ENCODE results near the gene KHSRP. TPM values are rescaled to one million over a fixed set of nuclear protein-coding genes. Genes with fewer than 3 reads are reported as not detected.

Gene KHSRP
- total and polyA plus RNA-seq, 2 of the 4 experiments (the other 2 are of a cell fraction): 31.9 to 93.7 TPM

DNA sequence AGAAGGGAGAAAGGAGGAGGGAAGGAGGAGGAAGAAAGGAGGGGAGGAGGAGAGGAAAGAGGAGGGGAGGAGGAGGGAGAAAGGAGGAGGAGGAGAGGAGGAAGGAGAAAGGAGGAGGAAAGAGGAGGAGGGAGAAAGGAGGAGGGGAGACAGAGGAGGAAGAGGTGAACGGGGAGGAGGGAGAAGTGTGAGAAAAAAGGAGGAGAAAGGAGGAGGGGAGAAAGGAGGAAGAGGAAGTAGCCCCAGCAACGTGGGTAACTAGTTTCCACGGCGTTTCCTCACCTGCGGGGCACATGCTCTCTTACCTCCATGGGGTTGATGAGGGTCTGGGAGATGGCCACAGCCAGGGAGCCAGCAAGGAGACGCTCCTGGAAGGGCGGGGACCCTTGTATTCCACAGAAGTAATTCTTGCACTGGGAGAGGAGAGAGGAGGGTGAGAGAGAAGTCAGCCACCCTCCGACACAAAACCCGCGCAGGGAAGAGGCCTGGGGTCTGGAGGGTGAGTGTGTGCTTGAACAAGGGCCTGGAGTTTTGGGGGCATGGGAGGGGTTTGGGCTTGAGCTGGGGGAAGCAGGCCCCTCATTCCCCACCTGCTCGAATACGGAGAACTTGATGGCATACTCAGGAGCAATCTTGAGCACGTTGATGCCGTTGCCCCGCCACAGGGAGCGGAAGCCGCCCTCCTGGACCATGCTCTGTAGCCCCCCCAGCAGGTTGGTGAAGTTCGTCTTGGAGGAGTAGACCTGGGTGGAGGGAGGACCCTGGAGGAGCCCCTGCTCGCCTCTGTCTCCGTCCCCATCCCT, 5.0 kb upstream of the KHSRP start:
- Histone ChIP-seq H2AK9ac (replicated peaks; ENCODE audit: low read depth, low read length, poor library complexity) (no peak overlapping the region), H3K9me3 (ENCODE audit: control insufficient read depth, insufficient read depth, low read length) (peaks cover 3% of the 10 kb centered on the region; the same call in 1 of the 2 replicates), H2AK5ac (ENCODE audit: low read depth, low read length) (no peak overlapping the region), H2AFZ (replicated peaks; ENCODE audit: low read length, poor library complexity) (peak overlapping the region; percentile 32), H3K36me3 (ENCODE audit: control insufficient read depth, insufficient read depth, low read length) (no peaks in the 10 kb centered on the region), H4K5ac (ENCODE audit: low read depth, low read length) (no peak overlapping the region), H4K20me1 (ENCODE audit: insufficient read depth, low read length) (no peaks in the 10 kb centered on the region), H3K9ac (ENCODE audit: low read depth, low read length) (no peak overlapping the region), H2BK20ac (ENCODE audit: low read depth, low read length) (no peak overlapping the region), H3K27ac (ENCODE audit: insufficient read depth, low read length) (no peak overlapping the region), H4K8ac (ENCODE audit: low read depth in 2 of 2, low read length in 2 of 2) (no peak overlapping the region), H3K23ac (ENCODE audit: low read depth, low read length) (no peak overlapping the region), H3K9me1 (ENCODE audit: insufficient read depth, low read length) (no peaks in the 10 kb centered on the region), H3K56ac (ENCODE audit: extremely low read depth, insufficient read depth, low read length) (no peak overlapping the region), H4K91ac (ENCODE audit: insufficient read depth, low read depth, low read length) (no peak overlapping the region), H2BK15ac (ENCODE audit: low read depth, low read length) (no peak overlapping the region), H3K4ac (ENCODE audit: low read depth, low read length) (no peak overlapping the region), H2BK5ac (ENCODE audit: low read depth, low read length, poor library complexity, severe bottlenecking) (no peak overlapping the region), H3K27me3 (ENCODE audit: control insufficient read depth, insufficient read depth, low read length) (peaks cover 8% of the 10 kb centered on the region; the same call in 1 of the 2 replicates), H2BK120ac (ENCODE audit: low read depth, low read length) (no peak overlapping the region), H3K79me1 (ENCODE audit: low read depth in 1 of 2, low read length in 2 of 2) (0 out of 4 replicates have a peak, but pooled peaks cover 0 to 3% of the 10 kb centered on the region in 2 experiments), H3K4me1 (ENCODE audit: control insufficient read depth, insufficient read depth, low read length) (peaks cover 2% of the 10 kb centered on the region; the same call in 1 of the 2 replicates), H3K4me2 (ENCODE audit: low read depth, low read length) (no peak overlapping the region), H3K18ac (ENCODE audit: low read depth, low read length) (no peak overlapping the region), H3K4me3 (ENCODE audit: insufficient read depth, low read depth, low read length) (no peak overlapping the region), H3K14ac (replicated peaks; ENCODE audit: low read depth, low read length) (no peak overlapping the region)
- BruUV-seq (replicated peaks): no TSS peak
- dilution Hi-C loops (cut with HindIII; ENCODE audit: low sequenced_read_pairs, unreplicated experiment) (no loop called here), in situ Hi-C loops (cut with MboI; ENCODE audit: low sequenced_read_pairs) (no loop called here), intact Hi-C loops (cut with micrococcal nuclease) (no loop called here)
- no CpG with 5 or more reads among the region's 20 CpGs for WGBS, 2 experiments (ENCODE audit: extremely low coverage in 2 of 2, insufficient read length in 1 of 2)
- CTCF ChIA-PET: no interaction called here
- DNase-seq (no peak), ATAC-seq (ENCODE audit: low read depth) (no peak)
- POLR2A ChIA-PET (ENCODE audit: unreplicated experiment): no interaction called here
- no peak for TF ChIP-seq CHD1 (IDR thresholded peaks at IDR 0.05; ENCODE audit: low read depth, low read length)
- no peak for TF ChIP-seq MAFK (IDR thresholded peaks at IDR 0.05; ENCODE audit: low read depth, low read length)
- TF ChIP-seq MAZ (IDR thresholded peaks at IDR 0.05; ENCODE audit: borderline replicate concordance, low read depth, low read length): no peak
- no peak for TF ChIP-seq RCOR1 (IDR thresholded peaks at IDR 0.05; ENCODE audit: insufficient replicate concordance, low read length)
- TF ChIP-seq POLR2A (IDR thresholded peaks at IDR 0.05; ENCODE audit: low read depth, low read length): no peak
- no peak for TF ChIP-seq CEBPB (IDR thresholded peaks at IDR 0.05; ENCODE audit: low read depth, low read length)
- TF ChIP-seq FOS (IDR thresholded peaks at IDR 0.05; ENCODE audit: low read depth, low read length): no peak
- TF ChIP-seq, protein P1, sequence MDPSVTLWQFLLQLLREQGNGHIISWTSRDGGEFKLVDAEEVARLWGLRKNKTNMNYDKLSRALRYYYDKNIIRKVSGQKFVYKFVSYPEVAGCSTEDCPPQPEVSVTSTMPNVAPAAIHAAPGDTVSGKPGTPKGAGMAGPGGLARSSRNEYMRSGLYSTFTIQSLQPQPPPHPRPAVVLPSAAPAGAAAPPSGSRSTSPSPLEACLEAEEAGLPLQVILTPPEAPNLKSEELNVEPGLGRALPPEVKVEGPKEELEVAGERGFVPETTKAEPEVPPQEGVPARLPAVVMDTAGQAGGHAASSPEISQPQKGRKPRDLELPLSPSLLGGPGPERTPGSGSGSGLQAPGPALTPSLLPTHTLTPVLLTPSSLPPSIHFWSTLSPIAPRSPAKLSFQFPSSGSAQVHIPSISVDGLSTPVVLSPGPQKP (IDR thresholded peaks at IDR 0.05; ENCODE audit: borderline replicate concordance, low read depth, low read length): no peak
- no peak for TF ChIP-seq MXI1 (IDR thresholded peaks at IDR 0.05; ENCODE audit: borderline replicate concordance, low read depth, low read length)
- TF ChIP-seq, protein P2, sequence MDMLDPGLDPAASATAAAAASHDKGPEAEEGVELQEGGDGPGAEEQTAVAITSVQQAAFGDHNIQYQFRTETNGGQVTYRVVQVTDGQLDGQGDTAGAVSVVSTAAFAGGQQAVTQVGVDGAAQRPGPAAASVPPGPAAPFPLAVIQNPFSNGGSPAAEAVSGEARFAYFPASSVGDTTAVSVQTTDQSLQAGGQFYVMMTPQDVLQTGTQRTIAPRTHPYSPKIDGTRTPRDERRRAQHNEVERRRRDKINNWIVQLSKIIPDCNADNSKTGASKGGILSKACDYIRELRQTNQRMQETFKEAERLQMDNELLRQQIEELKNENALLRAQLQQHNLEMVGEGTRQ (IDR thresholded peaks at IDR 0.05; ENCODE audit: low read depth, low read length): no peak
- no peak for TF ChIP-seq SMC3 (IDR thresholded peaks at IDR 0.05; ENCODE audit: low read depth, low read length)
- TF ChIP-seq NFE2L2 (IDR thresholded peaks at IDR 0.05; ENCODE audit: low read depth, low read length): no peak
- TF ChIP-seq, protein P3, sequence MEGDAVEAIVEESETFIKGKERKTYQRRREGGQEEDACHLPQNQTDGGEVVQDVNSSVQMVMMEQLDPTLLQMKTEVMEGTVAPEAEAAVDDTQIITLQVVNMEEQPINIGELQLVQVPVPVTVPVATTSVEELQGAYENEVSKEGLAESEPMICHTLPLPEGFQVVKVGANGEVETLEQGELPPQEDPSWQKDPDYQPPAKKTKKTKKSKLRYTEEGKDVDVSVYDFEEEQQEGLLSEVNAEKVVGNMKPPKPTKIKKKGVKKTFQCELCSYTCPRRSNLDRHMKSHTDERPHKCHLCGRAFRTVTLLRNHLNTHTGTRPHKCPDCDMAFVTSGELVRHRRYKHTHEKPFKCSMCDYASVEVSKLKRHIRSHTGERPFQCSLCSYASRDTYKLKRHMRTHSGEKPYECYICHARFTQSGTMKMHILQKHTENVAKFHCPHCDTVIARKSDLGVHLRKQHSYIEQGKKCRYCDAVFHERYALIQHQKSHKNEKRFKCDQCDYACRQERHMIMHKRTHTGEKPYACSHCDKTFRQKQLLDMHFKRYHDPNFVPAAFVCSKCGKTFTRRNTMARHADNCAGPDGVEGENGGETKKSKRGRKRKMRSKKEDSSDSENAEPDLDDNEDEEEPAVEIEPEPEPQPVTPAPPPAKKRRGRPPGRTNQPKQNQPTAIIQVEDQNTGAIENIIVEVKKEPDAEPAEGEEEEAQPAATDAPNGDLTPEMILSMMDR (conservative IDR thresholded peaks at IDR 0.05; ENCODE audit: low read depth, low read length): no peak
- no peak for TF ChIP-seq BHLHE40 (IDR thresholded peaks at IDR 0.05; ENCODE audit: low read depth, low read length)
- TF ChIP-seq RFX5 (IDR thresholded peaks at IDR 0.05; ENCODE audit: low read depth, low read length): no peak

Measured in IMR-90 (cell line).